B cell (primary cell): ENCODE measurements around the gene NKX6-2.

Source experiments
- CTCF ChIP-seq: fragments of 200-600 bp; IDR thresholded peaks from one replicate; pipeline ENCODE4 v1.8.0; 2022; ENCODE audit warnings: antibody characterized with exemption, mild to moderate bottlenecking
- EZH2 ChIP-seq: IDR thresholded peaks from 2 replicates; pipeline ENCODE4 v1.6.1; 2012; ENCODE audit warnings: borderline replicate concordance, low read depth, mild to moderate bottlenecking, moderate library complexity, low read length; ENCODE audit not compliant: insufficient read depth, poor library complexity, severe bottlenecking

GRCh38 chr10:132807621-132808049, 21.7 kb upstream of the NKX6-2 start:
- no peak for TF ChIP-seq CTCF
- TF ChIP-seq EZH2 = no peak
